ENCODE results near the gene PLA2G1B. TPM values are rescaled to one million over a fixed set of nuclear protein-coding genes. Genes with fewer than 3 reads are reported as not detected.

Gene PLA2G1B
- polyA plus RNA-seq, 1 donor (not counting 4 experiments of a cell fraction or from before 2014, with no cell fraction given) = not detected

DNA sequence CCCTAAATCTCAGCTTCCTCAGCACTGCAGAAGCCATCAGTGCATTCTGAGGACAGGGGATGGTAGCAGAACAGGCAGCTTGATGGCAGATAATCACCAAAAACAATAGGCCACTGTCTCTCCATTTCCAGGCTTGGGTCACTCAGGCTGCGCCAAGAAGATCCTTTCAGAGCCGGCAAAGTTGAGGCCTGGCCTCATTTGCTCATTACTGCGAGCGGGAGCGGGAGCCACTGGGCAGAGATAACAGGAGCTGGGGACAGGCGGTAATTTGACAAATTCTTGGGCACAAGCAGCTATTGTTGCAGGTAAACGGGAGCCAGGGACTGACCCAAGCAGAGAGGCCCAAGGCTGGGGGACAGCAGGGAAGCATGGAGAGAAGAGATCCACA lies 39.3 kb upstream of the PLA2G1B start:
- DNase-seq (ENCODE audit: low read depth, low spot score) (no peak), FAIRE-seq (no peak)
- H3K27ac ChIP-seq (ENCODE audit: control insufficient read depth, insufficient read depth, low read length) = no peak overlapping the region
- TF ChIP-seq EZH2 (IDR thresholded peaks at IDR 0.05; ENCODE audit: low read length) = no peak
- TF ChIP-seq CTCF (optimal IDR thresholded peaks at IDR 0.05 in 1 of 3, IDR thresholded peaks at IDR 0.05 in 1 of 3, conservative IDR thresholded peaks at IDR 0.05 in 1 of 3; ENCODE audit: extremely low read depth in 1 of 3, insufficient read depth in 2 of 3, low read length in 3 of 3) = no peak
- no peaks in the 10 kb centered on the region for H3K9me1 ChIP-seq (ENCODE audit: control insufficient read depth, extremely low read depth, insufficient read depth, low read length)
- no peak overlapping the region for H3K4me2 ChIP-seq (ENCODE audit: control insufficient read depth, extremely low read depth, insufficient read depth, low read depth, low read length)
- no peaks in the 10 kb centered on the region for H3K79me2 ChIP-seq (ENCODE audit: control insufficient read depth, insufficient read depth, low read length)
- H3K4me3 ChIP-seq (ENCODE audit: control insufficient read depth in 2 of 3, extremely low read depth in 1 of 3, insufficient read depth in 2 of 3, low read depth in 1 of 3, low read length in 3 of 3) = no peak overlapping the region
- H4K20me1 ChIP-seq (ENCODE audit: control insufficient read depth, extremely low read depth, insufficient read depth, low read length) = no peaks in the 10 kb centered on the region
- H3K4me1 ChIP-seq (ENCODE audit: control insufficient read depth, extremely low read depth, insufficient read depth, low read length) = peaks cover 3% of the 10 kb centered on the region
- peaks cover 71% of the 10 kb centered on the region for H3K27me3 ChIP-seq (ENCODE audit: control insufficient read depth, extremely low read depth, insufficient read depth, low read length)
- H3K9ac ChIP-seq (ENCODE audit: control insufficient read depth, extremely low read depth, insufficient read depth, low read length) = no peak overlapping the region
- no peaks in the 10 kb centered on the region for H3K9me3 ChIP-seq (ENCODE audit: control insufficient read depth, low read depth, low read length)
- H3K36me3 ChIP-seq (ENCODE audit: control insufficient read depth in 2 of 2, extremely low read depth in 1 of 2, insufficient read depth in 2 of 2, low read length in 2 of 2) = no peaks in the 10 kb centered on the region
- no peak overlapping the region for H2AFZ ChIP-seq (ENCODE audit: control insufficient read depth, low read length)
- dilution Hi-C loops (cut with MboI; ENCODE audit: extremely low pct_ligation_motif_present, low sequenced_read_pairs) = no loop called here

DNA sequence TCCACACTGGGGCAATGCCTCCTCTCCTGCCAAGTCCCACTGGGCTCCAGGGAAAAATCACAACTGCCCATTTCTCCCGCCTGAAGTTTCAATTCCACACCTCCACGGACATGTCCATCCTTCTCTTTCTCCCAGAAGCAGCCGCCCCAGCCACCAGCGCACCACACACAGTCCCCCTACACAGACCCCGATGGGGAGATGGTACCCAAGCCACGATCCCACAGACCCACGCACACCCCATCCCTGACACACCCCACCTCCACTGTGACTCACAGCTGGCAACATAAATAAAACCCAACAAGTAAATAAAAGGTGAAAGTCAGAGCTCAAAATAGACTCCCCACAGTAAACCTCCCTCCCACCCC lies 38.7 kb upstream of the PLA2G1B start:
- Histone ChIP-seq H3K4me3 (ENCODE audit: control insufficient read depth in 2 of 3, extremely low read depth in 1 of 3, insufficient read depth in 2 of 3, low read depth in 1 of 3, low read length in 3 of 3) (no peak overlapping the region), H4K20me1 (ENCODE audit: control insufficient read depth, extremely low read depth, insufficient read depth, low read length) (no peaks in the 10 kb centered on the region), H3K4me1 (ENCODE audit: control insufficient read depth, extremely low read depth, insufficient read depth, low read length) (peaks cover 3% of the 10 kb centered on the region), H3K4me2 (ENCODE audit: control insufficient read depth, extremely low read depth, insufficient read depth, low read depth, low read length) (no peak overlapping the region), H3K9ac (ENCODE audit: control insufficient read depth, extremely low read depth, insufficient read depth, low read length) (no peak overlapping the region), H3K9me1 (ENCODE audit: control insufficient read depth, extremely low read depth, insufficient read depth, low read length) (no peaks in the 10 kb centered on the region), H3K36me3 (ENCODE audit: control insufficient read depth in 2 of 2, extremely low read depth in 1 of 2, insufficient read depth in 2 of 2, low read length in 2 of 2) (no peaks in the 10 kb centered on the region), H3K27me3 (ENCODE audit: control insufficient read depth, extremely low read depth, insufficient read depth, low read length) (peaks cover 68% of the 10 kb centered on the region), H3K9me3 (ENCODE audit: control insufficient read depth, low read depth, low read length) (no peaks in the 10 kb centered on the region), H3K79me2 (ENCODE audit: control insufficient read depth, insufficient read depth, low read length) (no peaks in the 10 kb centered on the region), H3K27ac (ENCODE audit: control insufficient read depth, insufficient read depth, low read length) (no peak overlapping the region), H2AFZ (ENCODE audit: control insufficient read depth, low read length) (no peak overlapping the region)
- dilution Hi-C loops (cut with MboI; ENCODE audit: extremely low pct_ligation_motif_present, low sequenced_read_pairs) = no loop called here
- no peak for TF ChIP-seq EZH2 (IDR thresholded peaks at IDR 0.05; ENCODE audit: low read length)
- TF ChIP-seq CTCF (optimal IDR thresholded peaks at IDR 0.05 in 1 of 3, IDR thresholded peaks at IDR 0.05 in 1 of 3, conservative IDR thresholded peaks at IDR 0.05 in 1 of 3; ENCODE audit: extremely low read depth in 1 of 3, insufficient read depth in 2 of 3, low read length in 3 of 3) = no peak
- DNase-seq (ENCODE audit: low read depth, low spot score) (no peak), FAIRE-seq (no peak)
